GM23338 (cell line): ENCODE measurements around the gene SLC8A1. TPM values are rescaled to one million over a fixed set of nuclear protein-coding genes. Genes with fewer than 3 reads are reported as not detected.
A peak's percentile ranks its signal among the peaks of the same experiment; 100 is the strongest.

Source experiments
- ATAC-seq: fragments of 200-7000 bp; cut with Tn5 transposase; 3 replicates; pipeline ENCODE4 v1.9.1; 2020
- DNase-seq: peaks from one replicate; pipeline ENCODE4 v3.0.0-alpha.2; 2015; ENCODE audit warnings: low spot score
- H2AFZ ChIP-seq: fragments of 200-600 bp; sonication (generic); 2 replicates; pipeline ENCODE4 v1.8.0; 2016; ENCODE audit warnings: antibody characterized with exemption, mild to moderate bottlenecking, moderate library complexity
- H3F3A ChIP-seq: fragments of 200-600 bp; sonication (generic); replicated peaks from 2 replicates; pipeline ENCODE4 v1.8.0; 2017; ENCODE audit warnings: antibody characterized with exemption, mixed run types, low read depth
- H3K27ac ChIP-seq: fragments of 200-600 bp; sonication (generic); 2 replicates; pipeline ENCODE4 v1.6.1; 2016; ENCODE audit warnings: low read depth
- H3K27me3 ChIP-seq: fragments of 200-600 bp; sonication (generic); 2 replicates; pipeline ENCODE4 v1.8.0; 2016; ENCODE audit warnings: mild to moderate bottlenecking, mixed run types, moderate library complexity; ENCODE audit not compliant: insufficient read depth
- H3K36me3 ChIP-seq: fragments of 200-600 bp; sonication (generic); 2 replicates; pipeline ENCODE4 v1.8.0; 2016; ENCODE audit warnings: mild to moderate bottlenecking; ENCODE audit not compliant: insufficient read depth
- H3K4me1 ChIP-seq: fragments of 200-600 bp; sonication (generic); 2 replicates; pipeline ENCODE4 v1.8.0; 2016; ENCODE audit warnings: mild to moderate bottlenecking, moderate library complexity; ENCODE audit not compliant: insufficient read depth
- H3K4me2 ChIP-seq: fragments of 200-600 bp; sonication (generic); 2 replicates; pipeline ENCODE4 v1.7.1; 2017; ENCODE audit warnings: mixed run types
- H3K4me3 ChIP-seq: fragments of 200-600 bp; sonication (generic); 2 replicates; pipeline ENCODE4 v1.6.1; 2016; ENCODE audit warnings: mixed run types
- H3K79me2 ChIP-seq: fragments of 200-600 bp; sonication (generic); replicated peaks from 2 replicates; pipeline ENCODE4 v1.8.0; 2017; ENCODE audit warnings: mild to moderate bottlenecking; ENCODE audit not compliant: insufficient read depth
- H3K9me2 ChIP-seq: fragments of 200-600 bp; sonication (generic); 2 replicates; pipeline ENCODE4 v1.8.0; 2017; ENCODE audit not compliant: insufficient read depth
- H4K20me1 ChIP-seq: fragments of 200-600 bp; sonication (generic); replicated peaks from 2 replicates; pipeline ENCODE4 v1.8.0; 2017; ENCODE audit warnings: mild to moderate bottlenecking; ENCODE audit not compliant: insufficient read depth
- H3K27ac Mint-ChIP-seq: 2 replicates; pipeline ENCODE4 v1.8.0; 2020; ENCODE audit warnings: inconsistent platforms, mild to moderate bottlenecking, moderate library complexity, mixed read lengths
- H3K27me3 Mint-ChIP-seq: 3 replicates; pipeline ENCODE4 v1.8.0; 2022; ENCODE audit warnings: low read depth, mild to moderate bottlenecking, moderate library complexity, mixed read lengths, inconsistent platforms; ENCODE audit not compliant: insufficient read depth, poor library complexity
- H3K36me3 Mint-ChIP-seq: 3 replicates; pipeline ENCODE4 v1.8.0; 2021; ENCODE audit warnings: low read depth, mild to moderate bottlenecking, inconsistent platforms, moderate library complexity, mixed read lengths
- H3K4me1 Mint-ChIP-seq: 3 replicates; pipeline ENCODE4 v1.8.0; 2020; ENCODE audit warnings: mild to moderate bottlenecking, inconsistent platforms, mixed read lengths
- H3K4me3 Mint-ChIP-seq: 3 replicates; pipeline ENCODE4 v1.8.0; 2021; ENCODE audit warnings: moderate library complexity, mild to moderate bottlenecking, inconsistent platforms, mixed read lengths
- H3K9me3 Mint-ChIP-seq: 3 replicates; pipeline ENCODE4 v1.8.0; 2020; ENCODE audit warnings: moderate library complexity, mild to moderate bottlenecking, inconsistent platforms, mixed read lengths
- CREB1 ChIP-seq: fragments of 250-450 bp; sonication (Bioruptor Pico); IDR thresholded peaks from 2 replicates; pipeline ENCODE4 v1.5.0; 2020; ENCODE audit warnings: low read depth, mild to moderate bottlenecking, moderate library complexity
- ETS1 ChIP-seq: IDR thresholded peaks from 2 replicates; pipeline ENCODE4 v1.6.1; 2016; ENCODE audit warnings: antibody characterized with exemption
- EZH2 ChIP-seq: fragments of 200-600 bp; sonication (generic); IDR thresholded peaks from one replicate; pipeline ENCODE4 v1.8.0; 2017; ENCODE audit warnings: antibody characterized with exemption, mild to moderate bottlenecking, low read depth; ENCODE audit not compliant: unreplicated experiment
- EZH2phosphoT487 ChIP-seq: fragments of 200-600 bp; sonication (generic); IDR thresholded peaks from one replicate; pipeline ENCODE4 v1.8.1; 2018; ENCODE audit warnings: antibody characterized with exemption; ENCODE audit not compliant: unreplicated experiment
- JUNB ChIP-seq: IDR thresholded peaks from one replicate; pipeline ENCODE4 v1.6.1; 2016; ENCODE audit warnings: antibody characterized with exemption; ENCODE audit not compliant: unreplicated experiment
- NANOG ChIP-seq: IDR thresholded peaks from 2 replicates; pipeline ENCODE4 v1.6.1; 2016; ENCODE audit warnings: antibody characterized with exemption, borderline replicate concordance
- POLR2AphosphoS5 ChIP-seq: IDR thresholded peaks from 2 replicates; pipeline ENCODE4 v1.6.1; 2016; ENCODE audit warnings: antibody characterized with exemption, low read depth
- STAT1 ChIP-seq: IDR thresholded peaks from one replicate; pipeline ENCODE4 v1.6.1; 2016; ENCODE audit warnings: antibody characterized with exemption; ENCODE audit not compliant: unreplicated experiment
- ZNF114 ChIP-seq: fragments of 250-450 bp; sonication (Bioruptor Pico); IDR thresholded peaks from 2 replicates; pipeline ENCODE4 v1.5.0; 2020; ENCODE audit warnings: mild to moderate bottlenecking, moderate library complexity
- polyA plus RNA-seq: library from polyadenylated mRNA; unstranded; fragments of >200 nt; fragmentation: Nextera tagmentation; extraction: Ambion mirVana; gene quantifications from 2 replicates; pipeline ENCODE4 v1.2.1, GENCODE V29; 2016
- total RNA-seq: library from RNA; depleted of rRNA; stranded (reverse); fragments of >200 nt; shearing (Covaris generic); gene quantifications from 2 replicates; pipeline ENCODE4 v1.2.3, GENCODE V29; 2014
- TF ChIP-seq, protein P1 (sequence below): IDR thresholded peaks from one replicate; pipeline ENCODE4 v1.6.1; 2018; ENCODE audit warnings: antibody characterized with exemption; ENCODE audit not compliant: unreplicated experiment
- TF ChIP-seq, protein P2 (sequence below), 2 experiments: fragments of 200-600 bp in 1 of 2; sonication (generic) in 1 of 2; conservative IDR thresholded peaks; 2 replicates each; pipeline versions ENCODE4 v1.5.1 to v1.6.1; 2016 to 2017; ENCODE audit warnings: antibody characterized with exemption in 2 of 2, low read depth in 2 of 2, mild to moderate bottlenecking in 2 of 2, moderate library complexity in 1 of 2

SLC8A1 gene
- total and polyA plus RNA-seq, 2 experiments from 2014 or later: 2.5 to 3.3 TPM

DNA sequence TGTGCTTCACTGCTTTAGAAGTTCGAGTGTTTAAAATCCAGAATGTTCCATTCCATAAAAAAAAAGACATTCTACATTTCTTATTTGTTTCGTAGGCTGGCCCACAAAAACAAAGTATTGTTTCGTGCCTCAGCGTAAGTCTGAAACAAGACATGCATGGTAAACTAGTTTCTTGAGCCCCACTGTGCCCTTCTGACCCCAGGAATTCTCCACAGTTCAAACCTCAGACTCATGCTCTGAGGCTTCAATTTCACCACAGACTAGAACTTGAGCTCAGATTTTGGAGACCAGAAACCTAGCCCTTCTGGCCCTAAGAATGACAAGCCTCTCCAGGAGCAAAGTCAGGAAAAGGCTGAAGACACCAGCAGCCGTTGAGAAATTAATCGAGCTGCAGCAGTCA lies 151.5 kb downstream of the SLC8A1 start:
- Mint-ChIP-seq H3K9me3 (no peaks in the 10 kb centered on the region), H3K27ac (no peak overlapping the region; the same call in 1 of the 2 replicates), H3K4me1 (peaks cover 18% of the 10 kb centered on the region), H3K27me3 (no peaks in the 10 kb centered on the region), H3K4me3 (no peak overlapping the region), H3K36me3 (no peaks in the 10 kb centered on the region)
- Histone ChIP-seq H3K4me2 (no peak overlapping the region), H3K27ac (0 out of 2 replicates have a peak overlapping the region, but pooled peaks have one; percentile 43), H3K36me3 (no peaks in the 10 kb centered on the region), H3F3A (no peaks in the 10 kb centered on the region), H3K27me3 (no peaks in the 10 kb centered on the region), H4K20me1 (no peaks in the 10 kb centered on the region; the same call in 1 of the 2 replicates), H3K4me1 (no peaks in the 10 kb centered on the region), H3K79me2 (no peaks in the 10 kb centered on the region), H3K4me3 (no peak overlapping the region), H2AFZ (no peak overlapping the region), H3K9me2 (no peaks in the 10 kb centered on the region)
- no peak for DNase-seq
- ATAC-seq: no peak
- TF ChIP-seq ZNF114 (CRISPR knock-in tag) (no peak), CREB1 (CRISPR knock-in tag) (no peak)

DNA sequence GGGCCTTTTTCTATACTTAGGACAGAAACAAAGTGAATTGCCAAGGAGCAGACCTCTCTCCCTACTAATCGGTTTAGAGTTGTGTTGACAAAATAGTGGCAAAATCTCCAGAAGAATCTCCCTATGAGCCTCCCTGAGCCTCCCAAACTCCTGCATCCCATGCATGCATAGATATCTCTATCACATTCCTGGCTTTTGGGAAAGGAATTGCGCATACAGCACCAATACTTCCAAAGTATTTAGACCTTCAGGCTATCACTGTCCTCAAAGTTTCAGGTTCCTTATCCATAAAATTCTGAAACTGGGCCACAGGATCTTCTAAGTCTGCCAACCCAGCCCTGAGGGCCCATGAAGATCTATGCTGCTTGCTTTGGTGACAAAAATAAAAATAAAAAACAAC lies 152.1 kb downstream of the SLC8A1 start:
- TF ChIP-seq ETS1 (no peak), EZH2phosphoT487 (no peak), CREB1 (CRISPR knock-in tag) (no peak), NANOG (no peak), EZH2 (no peak), JUNB (no peak), POLR2AphosphoS5 (no peak), STAT1 (no peak)
- TF ChIP-seq, protein P1, sequence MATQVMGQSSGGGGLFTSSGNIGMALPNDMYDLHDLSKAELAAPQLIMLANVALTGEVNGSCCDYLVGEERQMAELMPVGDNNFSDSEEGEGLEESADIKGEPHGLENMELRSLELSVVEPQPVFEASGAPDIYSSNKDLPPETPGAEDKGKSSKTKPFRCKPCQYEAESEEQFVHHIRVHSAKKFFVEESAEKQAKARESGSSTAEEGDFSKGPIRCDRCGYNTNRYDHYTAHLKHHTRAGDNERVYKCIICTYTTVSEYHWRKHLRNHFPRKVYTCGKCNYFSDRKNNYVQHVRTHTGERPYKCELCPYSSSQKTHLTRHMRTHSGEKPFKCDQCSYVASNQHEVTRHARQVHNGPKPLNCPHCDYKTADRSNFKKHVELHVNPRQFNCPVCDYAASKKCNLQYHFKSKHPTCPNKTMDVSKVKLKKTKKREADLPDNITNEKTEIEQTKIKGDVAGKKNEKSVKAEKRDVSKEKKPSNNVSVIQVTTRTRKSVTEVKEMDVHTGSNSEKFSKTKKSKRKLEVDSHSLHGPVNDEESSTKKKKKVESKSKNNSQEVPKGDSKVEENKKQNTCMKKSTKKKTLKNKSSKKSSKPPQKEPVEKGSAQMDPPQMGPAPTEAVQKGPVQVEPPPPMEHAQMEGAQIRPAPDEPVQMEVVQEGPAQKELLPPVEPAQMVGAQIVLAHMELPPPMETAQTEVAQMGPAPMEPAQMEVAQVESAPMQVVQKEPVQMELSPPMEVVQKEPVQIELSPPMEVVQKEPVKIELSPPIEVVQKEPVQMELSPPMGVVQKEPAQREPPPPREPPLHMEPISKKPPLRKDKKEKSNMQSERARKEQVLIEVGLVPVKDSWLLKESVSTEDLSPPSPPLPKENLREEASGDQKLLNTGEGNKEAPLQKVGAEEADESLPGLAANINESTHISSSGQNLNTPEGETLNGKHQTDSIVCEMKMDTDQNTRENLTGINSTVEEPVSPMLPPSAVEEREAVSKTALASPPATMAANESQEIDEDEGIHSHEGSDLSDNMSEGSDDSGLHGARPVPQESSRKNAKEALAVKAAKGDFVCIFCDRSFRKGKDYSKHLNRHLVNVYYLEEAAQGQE: no peak
- TF ChIP-seq, protein P2, sequence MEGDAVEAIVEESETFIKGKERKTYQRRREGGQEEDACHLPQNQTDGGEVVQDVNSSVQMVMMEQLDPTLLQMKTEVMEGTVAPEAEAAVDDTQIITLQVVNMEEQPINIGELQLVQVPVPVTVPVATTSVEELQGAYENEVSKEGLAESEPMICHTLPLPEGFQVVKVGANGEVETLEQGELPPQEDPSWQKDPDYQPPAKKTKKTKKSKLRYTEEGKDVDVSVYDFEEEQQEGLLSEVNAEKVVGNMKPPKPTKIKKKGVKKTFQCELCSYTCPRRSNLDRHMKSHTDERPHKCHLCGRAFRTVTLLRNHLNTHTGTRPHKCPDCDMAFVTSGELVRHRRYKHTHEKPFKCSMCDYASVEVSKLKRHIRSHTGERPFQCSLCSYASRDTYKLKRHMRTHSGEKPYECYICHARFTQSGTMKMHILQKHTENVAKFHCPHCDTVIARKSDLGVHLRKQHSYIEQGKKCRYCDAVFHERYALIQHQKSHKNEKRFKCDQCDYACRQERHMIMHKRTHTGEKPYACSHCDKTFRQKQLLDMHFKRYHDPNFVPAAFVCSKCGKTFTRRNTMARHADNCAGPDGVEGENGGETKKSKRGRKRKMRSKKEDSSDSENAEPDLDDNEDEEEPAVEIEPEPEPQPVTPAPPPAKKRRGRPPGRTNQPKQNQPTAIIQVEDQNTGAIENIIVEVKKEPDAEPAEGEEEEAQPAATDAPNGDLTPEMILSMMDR (conservative IDR thresholded peaks at IDR 0.05; ENCODE audit: low read depth in 2 of 2): no peak
- Mint-ChIP-seq H3K36me3 (no peaks in the 10 kb centered on the region), H3K27me3 (no peaks in the 10 kb centered on the region), H3K9me3 (no peaks in the 10 kb centered on the region), H3K4me3 (no peak overlapping the region), H3K4me1 (peaks cover 18% of the 10 kb centered on the region), H3K27ac (0 out of 2 replicates have a peak overlapping the region, but pooled peaks have one; percentile 0)
- H3K36me3 ChIP-seq: no peaks in the 10 kb centered on the region
- peak; percentile 21 for DNase-seq
- H3K27me3 ChIP-seq: no peaks in the 10 kb centered on the region
- no peaks in the 10 kb centered on the region; the same call in 1 of the 2 replicates for H4K20me1 ChIP-seq
- no peaks in the 10 kb centered on the region for H3K4me1 ChIP-seq
- H3F3A ChIP-seq: no peaks in the 10 kb centered on the region
- H3K27ac ChIP-seq: no peak overlapping the region
- no peaks in the 10 kb centered on the region for H3K9me2 ChIP-seq
- H3K4me2 ChIP-seq: no peak overlapping the region
- ATAC-seq: no peak
- no peak overlapping the region for H2AFZ ChIP-seq
- no peaks in the 10 kb centered on the region for H3K79me2 ChIP-seq
- H3K4me3 ChIP-seq: no peak overlapping the region
